IMR-90 (cell line): ENCODE measurements around the gene SH2D6. TPM values are rescaled to one million over a fixed set of nuclear protein-coding genes. Genes with fewer than 3 reads are reported as not detected.

Experiments
- ATAC-seq: fragments of 200-7000 bp; cut with Tn5 transposase; 2 replicates; pipeline ENCODE4 v1.9.1; 2020; ENCODE audit warnings: low read depth, mild to moderate bottlenecking, moderate library complexity
- BruUV-seq: library from RNA; stranded (reverse); fragments of 400-500 nt; replicated peaks from 2 replicates; lab custom pipeline; 2021; lab: Mats Ljungman, UMichigan
- CTCF ChIA-PET: fragments of 300-600 bp; formaldehyde crosslinking; extraction: SDS; loops from one replicate; lab custom pipeline; 2021; ENCODE audit warnings: antibody characterized with exemption; lab: Yijun Ruan, JAX
- POLR2A ChIA-PET: fragments of 300-600 bp; sonication (Branson Sonifier 250); formaldehyde crosslinking; loops from one replicate; lab custom pipeline; 2022; ENCODE audit warnings: antibody characterized with exemption; ENCODE audit not compliant: unreplicated experiment; lab: Charles Lee
- DNase-seq: peaks from one replicate; pipeline ENCODE4 v3.0.0; 2013
- H2AFZ ChIP-seq: replicated peaks from 2 replicates; pipeline ENCODE3; 2013; ENCODE audit warnings: low read length, mild to moderate bottlenecking; ENCODE audit not compliant: poor library complexity
- H2AK5ac ChIP-seq: 2 replicates; pipeline ENCODE4 v1.6.1; 2013; ENCODE audit warnings: low read depth, low read length, inconsistent platforms
- H2AK9ac ChIP-seq: replicated peaks from 2 replicates; pipeline ENCODE3; 2013; ENCODE audit warnings: mild to moderate bottlenecking, low read depth, low read length, moderate library complexity; ENCODE audit not compliant: poor library complexity
- H2BK120ac ChIP-seq: 2 replicates; pipeline ENCODE4 v1.6.1; 2013; ENCODE audit warnings: low read depth, low read length, inconsistent platforms
- H2BK15ac ChIP-seq: 3 replicates; pipeline ENCODE4 v1.6.1; 2013; ENCODE audit warnings: low read depth, low read length, inconsistent platforms
- H2BK20ac ChIP-seq: 2 replicates; pipeline ENCODE4 v1.6.1; 2013; ENCODE audit warnings: low read depth, mild to moderate bottlenecking, inconsistent platforms, low read length, moderate library complexity
- H2BK5ac ChIP-seq: 2 replicates; pipeline ENCODE4 v1.6.1; 2013; ENCODE audit warnings: mild to moderate bottlenecking, low read depth, low read length, inconsistent platforms; ENCODE audit not compliant: poor library complexity, severe bottlenecking
- H3K14ac ChIP-seq: replicated peaks from 2 replicates; pipeline ENCODE4 v1.6.1; 2013; ENCODE audit warnings: low read depth, low read length, inconsistent platforms
- H3K18ac ChIP-seq: 2 replicates; pipeline ENCODE4 v1.6.1; 2013; ENCODE audit warnings: low read depth, low read length, control low read depth
- H3K23ac ChIP-seq: 2 replicates; pipeline ENCODE4 v1.6.1; 2013; ENCODE audit warnings: low read depth, low read length, inconsistent platforms
- H3K27ac ChIP-seq: 2 replicates; pipeline ENCODE4 v1.5.1; 2013; ENCODE audit warnings: mild to moderate bottlenecking, control low read depth, low read length; ENCODE audit not compliant: insufficient read depth
- H3K27me3 ChIP-seq: 2 replicates; pipeline ENCODE4 v1.6.1; 2013; ENCODE audit warnings: low read length; ENCODE audit not compliant: control insufficient read depth, insufficient read depth
- H3K36me3 ChIP-seq: 2 replicates; pipeline ENCODE4 v1.6.1; 2013; ENCODE audit warnings: low read length, mixed read lengths; ENCODE audit not compliant: control insufficient read depth, insufficient read depth
- H3K4ac ChIP-seq: 2 replicates; pipeline ENCODE4 v1.6.1; 2013; ENCODE audit warnings: low read depth, low read length, inconsistent platforms
- H3K4me1 ChIP-seq: 2 replicates; pipeline ENCODE4 v1.6.1; 2013; ENCODE audit warnings: low read length, mixed read lengths; ENCODE audit not compliant: control insufficient read depth, insufficient read depth
- H3K4me2 ChIP-seq: 2 replicates; pipeline ENCODE4 v1.6.1; 2013; ENCODE audit warnings: low read depth, mild to moderate bottlenecking, control low read depth, low read length, moderate library complexity
- H3K4me3 ChIP-seq: 2 replicates; pipeline ENCODE4 v1.5.1; 2013; ENCODE audit warnings: low read depth, mild to moderate bottlenecking, control low read depth, low read length, moderate library complexity; ENCODE audit not compliant: insufficient read depth
- H3K56ac ChIP-seq: 2 replicates; pipeline ENCODE4 v1.6.1; 2013; ENCODE audit warnings: low read length, inconsistent platforms; ENCODE audit not compliant: insufficient read depth; ENCODE audit errors: extremely low read depth
- H3K79me1 ChIP-seq, 2 experiments: 2 replicates each; pipeline ENCODE4 v1.6.1; 2013; ENCODE audit warnings: low read length in 2 of 2, inconsistent platforms in 1 of 2, low read depth in 1 of 2
- H3K9ac ChIP-seq: 2 replicates; pipeline ENCODE4 v1.6.1; 2013; ENCODE audit warnings: low read depth, low read length, control low read depth
- H3K9me1 ChIP-seq: 2 replicates; pipeline ENCODE4 v1.6.1; 2013; ENCODE audit warnings: low read length, inconsistent platforms; ENCODE audit not compliant: insufficient read depth
- H3K9me3 ChIP-seq: 2 replicates; pipeline ENCODE4 v1.6.1; 2013; ENCODE audit warnings: low read length; ENCODE audit not compliant: control insufficient read depth, insufficient read depth
- H4K20me1 ChIP-seq: 2 replicates; pipeline ENCODE4 v1.6.1; 2013; ENCODE audit warnings: low read length, inconsistent platforms; ENCODE audit not compliant: insufficient read depth
- H4K5ac ChIP-seq: 2 replicates; pipeline ENCODE4 v1.6.1; 2013; ENCODE audit warnings: mild to moderate bottlenecking, low read depth, low read length, control low read depth
- H4K8ac ChIP-seq, 2 experiments: 2 replicates each; pipeline ENCODE4 v1.6.1; 2013; ENCODE audit warnings: low read depth in 2 of 2, low read length in 2 of 2, control low read depth in 1 of 2, inconsistent platforms in 1 of 2
- H4K91ac ChIP-seq: 2 replicates; pipeline ENCODE4 v1.6.1; 2013; ENCODE audit warnings: low read depth, low read length, inconsistent platforms; ENCODE audit not compliant: insufficient read depth
- BHLHE40 ChIP-seq: fragments of 150-350 bp; IDR thresholded peaks from 2 replicates; pipeline ENCODE4 v1.6.1; 2016; ENCODE audit warnings: mild to moderate bottlenecking, low read depth, low read length
- CEBPB ChIP-seq: IDR thresholded peaks from 2 replicates; pipeline ENCODE4 v1.6.1; 2012; ENCODE audit warnings: low read depth, low read length, improper control_type of control experiment
- RFX5 ChIP-seq: IDR thresholded peaks from 2 replicates; pipeline ENCODE4 v1.8.0; 2012; ENCODE audit warnings: low read depth, mild to moderate bottlenecking, low read length, moderate library complexity
- SMC3 ChIP-seq: fragments of 150-350 bp; IDR thresholded peaks from 2 replicates; pipeline ENCODE4 v1.6.1; 2016; ENCODE audit warnings: low read depth, mild to moderate bottlenecking, antibody characterized with exemption, low read length, moderate library complexity
- WGBS, 2 experiments: methylation state at CpG; one replicate each; pipeline versions ENCODE4 v1.1.5 to v1.1.7; 2013; ENCODE audit warnings: missing lambda C conversion rate in 2 of 2; ENCODE audit not compliant: insufficient read length in 1 of 2; ENCODE audit errors: extremely low coverage in 2 of 2; 5-methylcytosine and 5-hydroxymethylcytosine counted together
- dilution Hi-C: fragments of 300-500 bp; cut with HindIII; formaldehyde crosslinking; loops from one replicate; pipeline ENCODE4 v1.14.3; 2018; ENCODE audit warnings: low sequenced_read_pairs; ENCODE audit not compliant: unreplicated experiment
- in situ Hi-C: fragments of 300-500 bp; cut with MboI; formaldehyde crosslinking; loops from 3 replicates; pipeline ENCODE4 v1.14.3; 2019; ENCODE audit warnings: low sequenced_read_pairs, inconsistent platforms, mixed read lengths
- intact Hi-C: fragments of 100-400 bp; cut with micrococcal nuclease; formaldehyde crosslinking; loops from 2 replicates; pipeline ENCODE4 v1.10.0; 2022
- polyA plus RNA-seq, 3 experiments: library from polyadenylated mRNA; depleted of rRNA; stranded (reverse); fragments of >200 nt; gene quantifications; 2 replicates each; pipeline ENCODE4 v1.2.3, GENCODE V29; 2012; ENCODE audit warnings: low replicate concordance in 1 of 3
- total RNA-seq: library from RNA; depleted of rRNA; stranded (reverse); fragments of >200 nt; gene quantifications from 2 replicates; pipeline ENCODE4 v1.2.3, GENCODE V29; 2012

The SH2D6 gene
- total and polyA plus RNA-seq, 2 of the 4 experiments (the other 2 are of a cell fraction) = 0.32 to 0.36 TPM

DNA sequence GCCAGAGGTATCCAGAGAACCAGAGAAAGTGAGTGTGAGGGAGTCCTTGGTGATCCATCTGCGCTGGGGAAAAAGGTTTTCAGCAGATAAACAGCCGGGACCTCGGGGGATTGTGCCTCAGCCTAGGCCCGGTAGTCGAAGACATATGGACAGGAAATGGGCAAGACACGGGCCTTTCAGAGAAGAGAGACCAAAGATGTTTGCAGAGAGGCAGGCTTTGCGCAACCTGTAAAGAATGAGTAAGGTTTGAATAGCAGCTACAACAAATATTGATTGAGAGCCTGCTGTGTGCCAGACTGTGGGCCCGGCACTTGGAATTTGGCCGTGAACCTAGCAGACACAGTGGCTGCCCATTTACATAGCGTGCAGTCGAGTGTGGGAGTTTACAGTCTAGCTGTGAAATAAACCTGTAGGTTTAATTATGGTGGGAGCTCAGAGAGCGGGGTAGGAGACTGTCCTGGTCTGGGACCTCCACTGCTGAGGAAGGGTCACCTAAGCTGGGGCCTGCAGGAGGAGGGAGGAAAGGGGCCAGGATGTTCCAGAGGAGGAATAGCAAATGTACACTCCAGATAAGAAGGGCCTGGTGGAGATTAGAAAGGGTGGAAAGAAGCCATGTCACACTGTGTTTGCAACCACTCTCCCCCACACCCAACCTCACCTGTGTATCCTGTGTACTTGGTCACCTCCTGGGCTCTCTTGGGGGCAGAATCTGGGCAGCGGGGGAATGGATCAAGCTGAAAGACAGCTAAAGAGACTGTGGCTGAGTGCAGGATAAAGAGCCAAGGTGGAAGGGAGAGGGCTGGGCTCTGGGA, 3.0 kb downstream of the SH2D6 start:
- Histone ChIP-seq H3K4me1 (peaks cover 23% of the 10 kb centered on the region), H4K8ac (peak overlapping the region; percentile 92 to 93), H4K5ac (peak overlapping the region; percentile 90), H3K4me2 (no peak overlapping the region), H3K9me3 (no peaks in the 10 kb centered on the region), H2BK5ac (peak overlapping the region; percentile 78), H3K14ac (peak overlapping the region; percentile 82), H3K18ac (peak overlapping the region; percentile 70), H2AK5ac (peak overlapping the region; percentile 95), H2BK120ac (peak overlapping the region; percentile 94), H3K9me1 (peaks cover 11% of the 10 kb centered on the region; the same call in 1 of the 2 replicates), H3K27me3 (no peaks in the 10 kb centered on the region), H4K20me1 (no peaks in the 10 kb centered on the region), H3K36me3 (no peaks in the 10 kb centered on the region), H4K91ac (peak overlapping the region; percentile 92), H2BK20ac (peak overlapping the region; percentile 85), H3K4ac (peak overlapping the region; percentile 93), H3K56ac (peak overlapping the region; percentile 67), H3K79me1 (peaks cover 0 to 36% of the 10 kb centered on the region in 2 experiments; a peak in 2 of 4 replicates), H3K4me3 (no peak overlapping the region), H2BK15ac (peak overlapping the region; percentile 88; the same call in 2 of the 3 replicates), H2AFZ (peak overlapping the region; percentile 93), H3K23ac (peak overlapping the region; percentile 56), H3K9ac (peak overlapping the region; percentile 33), H2AK9ac (peak overlapping the region; percentile 80), H3K27ac (peak overlapping the region; percentile 85)
- ChIA-PET POLR2A (interaction anchor here (0.8 to 3.0 kb wide), 3 partner anchors 118 to 127 kb away, joined by 3 to 16 read pairs (median 4); partner anchors contain the start of gene MAT2A), CTCF (interaction anchor here (0.6 to 3.6 kb wide), 8 partner anchors 22 to 140 kb away, joined by 3 to 46 read pairs (median 4); partner anchors contain the start of gene GGCX)
- WGBS, 2 experiments = 57% methylated on average over 11 of the region's 13 CpGs; no CpG with 5 or more reads in 1 of the 2 experiments
- peak; percentile 64 for DNase-seq
- BruUV-seq = no TSS peak
- dilution Hi-C loops (no loop called here), intact Hi-C loops (loop anchor here (1.0 to 5.0 kb wide), 3 partner anchors 48 to 286 kb away; partner anchors contain the start of gene USP39), in situ Hi-C loops (loop anchor here (5.0 kb wide), 1 partner anchor 131 kb away; no protein-coding TSS in a partner anchor)
- ATAC-seq = peak; percentile 3
- TF ChIP-seq SMC3 (peak; percentile 11; the same call in 1 of the 2 replicates), BHLHE40 (0 out of 2 replicates have a peak, but pooled peaks have one; percentile 3), CEBPB (peak; percentile 93), RFX5 (no peak)
